HCT116 (cell line): ENCODE results near the gene ETV5.

Experiments
- EGR1 ChIP-seq: IDR thresholded peaks from 2 replicates; pipeline ENCODE4 v1.6.1; 2012; ENCODE audit warnings: low read depth
- ELF1 ChIP-seq: IDR thresholded peaks from 2 replicates; pipeline ENCODE4 v1.6.1; 2012; ENCODE audit warnings: low read depth, borderline replicate concordance
- EZH2 ChIP-seq: fragments of 200-600 bp; sonication (generic); IDR thresholded peaks from 2 replicates; pipeline ENCODE4 v1.6.1; 2017; ENCODE audit warnings: antibody characterized with exemption, mixed run types
- EZH2phosphoT487 ChIP-seq: fragments of 200-600 bp; IDR thresholded peaks from 2 replicates; pipeline ENCODE4 v1.6.1; 2018; ENCODE audit warnings: antibody characterized with exemption, borderline replicate concordance
- POLR2A ChIP-seq: IDR thresholded peaks from 2 replicates; pipeline ENCODE4 v1.7.0; 2011; ENCODE audit warnings: borderline replicate concordance; ENCODE audit not compliant: insufficient read depth, insufficient read length; ENCODE audit errors: extremely low read depth
- POLR2AphosphoS5 ChIP-seq: IDR thresholded peaks from 2 replicates; pipeline ENCODE4 v1.6.1; 2011; ENCODE audit warnings: mild to moderate bottlenecking, low read depth, low read length, moderate library complexity
- ZNF274 ChIP-seq: fragments of 200-500 bp; sonication (Bioruptor generic); IDR thresholded peaks from 2 replicates; pipeline ENCODE4 v1.6.1; 2014; ENCODE audit warnings: mild to moderate bottlenecking, low read depth, low read length, inconsistent platforms
- TF ChIP-seq, protein P1 (sequence below), 3 experiments: fragments of 200-600 bp in 1 of 3; sonication (generic) in 1 of 3; IDR thresholded peaks in 2 of 3; conservative IDR thresholded peaks in 1 of 3; 2 replicates each; pipeline ENCODE4 v1.5.1; 2012 to 2017; ENCODE audit warnings: low read depth in 2 of 3, low read length in 2 of 3, antibody characterized with exemption in 1 of 3, borderline replicate concordance in 1 of 3, control low read depth in 1 of 3, mild to moderate bottlenecking in 1 of 3, mixed read lengths in 1 of 3, mixed run types in 1 of 3, moderate library complexity in 1 of 3; ENCODE audit not compliant: insufficient read depth in 1 of 3
- TF ChIP-seq, protein P2 (sequence below): IDR thresholded peaks from 2 replicates; pipeline ENCODE4 v1.6.1; 2012; ENCODE audit warnings: low read depth
- TF ChIP-seq, protein P3 (sequence below): IDR thresholded peaks from 2 replicates; pipeline ENCODE4 v1.6.1; 2011; ENCODE audit warnings: mild to moderate bottlenecking, low read length, moderate library complexity; ENCODE audit not compliant: insufficient replicate concordance; ENCODE audit errors: extremely low read depth

DNA sequence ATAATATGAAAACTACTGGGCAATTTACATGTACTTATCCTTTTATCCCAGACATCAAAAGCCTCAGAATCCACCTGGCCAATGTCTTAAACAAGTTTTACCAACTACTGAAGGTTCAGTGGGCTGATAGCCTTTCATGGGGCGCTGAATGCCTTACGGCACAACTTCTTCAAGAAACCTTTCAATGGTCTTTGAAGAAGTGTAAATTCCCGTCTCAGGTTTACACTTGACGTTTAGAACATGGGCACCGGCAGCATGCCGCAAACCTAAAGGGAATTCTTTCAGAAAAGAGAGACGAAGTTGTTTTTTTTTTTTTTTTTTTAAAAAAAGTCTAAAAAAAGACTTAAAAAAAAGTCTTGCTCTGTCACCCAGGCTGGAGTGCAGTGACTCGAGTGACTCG, 39.7 kb downstream of the ETV5 start:
- TF ChIP-seq EZH2phosphoT487 = no peak
- TF ChIP-seq EZH2 = no peak
- no peak for TF ChIP-seq POLR2A
- TF ChIP-seq ZNF274 = no peak
- TF ChIP-seq EGR1 = no peak
- TF ChIP-seq ELF1 = no peak
- TF ChIP-seq, protein P1, sequence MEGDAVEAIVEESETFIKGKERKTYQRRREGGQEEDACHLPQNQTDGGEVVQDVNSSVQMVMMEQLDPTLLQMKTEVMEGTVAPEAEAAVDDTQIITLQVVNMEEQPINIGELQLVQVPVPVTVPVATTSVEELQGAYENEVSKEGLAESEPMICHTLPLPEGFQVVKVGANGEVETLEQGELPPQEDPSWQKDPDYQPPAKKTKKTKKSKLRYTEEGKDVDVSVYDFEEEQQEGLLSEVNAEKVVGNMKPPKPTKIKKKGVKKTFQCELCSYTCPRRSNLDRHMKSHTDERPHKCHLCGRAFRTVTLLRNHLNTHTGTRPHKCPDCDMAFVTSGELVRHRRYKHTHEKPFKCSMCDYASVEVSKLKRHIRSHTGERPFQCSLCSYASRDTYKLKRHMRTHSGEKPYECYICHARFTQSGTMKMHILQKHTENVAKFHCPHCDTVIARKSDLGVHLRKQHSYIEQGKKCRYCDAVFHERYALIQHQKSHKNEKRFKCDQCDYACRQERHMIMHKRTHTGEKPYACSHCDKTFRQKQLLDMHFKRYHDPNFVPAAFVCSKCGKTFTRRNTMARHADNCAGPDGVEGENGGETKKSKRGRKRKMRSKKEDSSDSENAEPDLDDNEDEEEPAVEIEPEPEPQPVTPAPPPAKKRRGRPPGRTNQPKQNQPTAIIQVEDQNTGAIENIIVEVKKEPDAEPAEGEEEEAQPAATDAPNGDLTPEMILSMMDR (IDR thresholded peaks at IDR 0.05 in 2 of 3, conservative IDR thresholded peaks at IDR 0.05 in 1 of 3; ENCODE audit: borderline replicate concordance in 1 of 3, insufficient read depth in 1 of 3, low read depth in 2 of 3, low read length in 2 of 3) = no peak
- TF ChIP-seq, protein P2, sequence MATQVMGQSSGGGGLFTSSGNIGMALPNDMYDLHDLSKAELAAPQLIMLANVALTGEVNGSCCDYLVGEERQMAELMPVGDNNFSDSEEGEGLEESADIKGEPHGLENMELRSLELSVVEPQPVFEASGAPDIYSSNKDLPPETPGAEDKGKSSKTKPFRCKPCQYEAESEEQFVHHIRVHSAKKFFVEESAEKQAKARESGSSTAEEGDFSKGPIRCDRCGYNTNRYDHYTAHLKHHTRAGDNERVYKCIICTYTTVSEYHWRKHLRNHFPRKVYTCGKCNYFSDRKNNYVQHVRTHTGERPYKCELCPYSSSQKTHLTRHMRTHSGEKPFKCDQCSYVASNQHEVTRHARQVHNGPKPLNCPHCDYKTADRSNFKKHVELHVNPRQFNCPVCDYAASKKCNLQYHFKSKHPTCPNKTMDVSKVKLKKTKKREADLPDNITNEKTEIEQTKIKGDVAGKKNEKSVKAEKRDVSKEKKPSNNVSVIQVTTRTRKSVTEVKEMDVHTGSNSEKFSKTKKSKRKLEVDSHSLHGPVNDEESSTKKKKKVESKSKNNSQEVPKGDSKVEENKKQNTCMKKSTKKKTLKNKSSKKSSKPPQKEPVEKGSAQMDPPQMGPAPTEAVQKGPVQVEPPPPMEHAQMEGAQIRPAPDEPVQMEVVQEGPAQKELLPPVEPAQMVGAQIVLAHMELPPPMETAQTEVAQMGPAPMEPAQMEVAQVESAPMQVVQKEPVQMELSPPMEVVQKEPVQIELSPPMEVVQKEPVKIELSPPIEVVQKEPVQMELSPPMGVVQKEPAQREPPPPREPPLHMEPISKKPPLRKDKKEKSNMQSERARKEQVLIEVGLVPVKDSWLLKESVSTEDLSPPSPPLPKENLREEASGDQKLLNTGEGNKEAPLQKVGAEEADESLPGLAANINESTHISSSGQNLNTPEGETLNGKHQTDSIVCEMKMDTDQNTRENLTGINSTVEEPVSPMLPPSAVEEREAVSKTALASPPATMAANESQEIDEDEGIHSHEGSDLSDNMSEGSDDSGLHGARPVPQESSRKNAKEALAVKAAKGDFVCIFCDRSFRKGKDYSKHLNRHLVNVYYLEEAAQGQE = no peak
- no peak for TF ChIP-seq POLR2AphosphoS5
- TF ChIP-seq, protein P3, sequence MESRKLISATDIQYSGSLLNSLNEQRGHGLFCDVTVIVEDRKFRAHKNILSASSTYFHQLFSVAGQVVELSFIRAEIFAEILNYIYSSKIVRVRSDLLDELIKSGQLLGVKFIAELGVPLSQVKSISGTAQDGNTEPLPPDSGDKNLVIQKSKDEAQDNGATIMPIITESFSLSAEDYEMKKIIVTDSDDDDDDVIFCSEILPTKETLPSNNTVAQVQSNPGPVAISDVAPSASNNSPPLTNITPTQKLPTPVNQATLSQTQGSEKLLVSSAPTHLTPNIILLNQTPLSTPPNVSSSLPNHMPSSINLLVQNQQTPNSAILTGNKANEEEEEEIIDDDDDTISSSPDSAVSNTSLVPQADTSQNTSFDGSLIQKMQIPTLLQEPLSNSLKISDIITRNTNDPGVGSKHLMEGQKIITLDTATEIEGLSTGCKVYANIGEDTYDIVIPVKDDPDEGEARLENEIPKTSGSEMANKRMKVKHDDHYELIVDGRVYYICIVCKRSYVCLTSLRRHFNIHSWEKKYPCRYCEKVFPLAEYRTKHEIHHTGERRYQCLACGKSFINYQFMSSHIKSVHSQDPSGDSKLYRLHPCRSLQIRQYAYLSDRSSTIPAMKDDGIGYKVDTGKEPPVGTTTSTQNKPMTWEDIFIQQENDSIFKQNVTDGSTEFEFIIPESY = no peak
